ENCODE data around the gene TAF9. TPM values are rescaled to one million over a fixed set of nuclear protein-coding genes. Genes with fewer than 3 reads are reported as not detected.

Gene TAF9
- polyA plus RNA-seq, 3 donors: 50.2 to 156 (median 143) TPM

DNA sequence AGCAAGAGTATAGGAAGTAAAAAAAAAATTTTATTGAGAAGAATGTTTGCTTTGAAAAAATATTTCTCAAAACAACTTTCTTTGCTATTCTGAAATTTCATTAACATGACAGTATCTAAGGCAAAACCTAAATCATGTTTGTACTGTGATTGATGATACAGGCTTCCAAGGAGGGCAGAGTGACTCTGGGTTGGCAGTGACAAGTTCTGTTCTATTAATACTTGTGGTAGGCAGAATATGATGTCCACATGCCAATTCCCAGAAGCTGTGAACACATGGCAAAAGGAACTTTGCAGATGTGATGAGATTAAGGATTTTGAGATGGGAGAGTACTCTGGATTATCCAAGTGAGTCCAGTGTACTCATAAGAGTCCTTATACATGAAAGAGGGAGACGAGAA is 53.3 kb downstream of the TAF9 start:
- H3K4me1 Mint-ChIP-seq: peaks cover 26% of the 10 kb centered on the region
- H3K36me3 ChIP-seq (replicated peaks in 1 of 2; ENCODE audit: control insufficient read depth in 1 of 2, insufficient read depth in 2 of 2, low read length in 2 of 2): peaks cover 13 to 30% of the 10 kb centered on the region in 2 donors
- H3K4me2 ChIP-seq (replicated peaks; ENCODE audit: extremely low read depth, low read length, poor library complexity, severe bottlenecking): no peak overlapping the region
- no peak for DNase-seq
- no peak overlapping the region for H2AFZ ChIP-seq (ENCODE audit: insufficient read depth, low read depth, low read length, poor library complexity, severe bottlenecking)
- no peak overlapping the region for H3K4me3 Mint-ChIP-seq
- TF ChIP-seq, protein P1, sequence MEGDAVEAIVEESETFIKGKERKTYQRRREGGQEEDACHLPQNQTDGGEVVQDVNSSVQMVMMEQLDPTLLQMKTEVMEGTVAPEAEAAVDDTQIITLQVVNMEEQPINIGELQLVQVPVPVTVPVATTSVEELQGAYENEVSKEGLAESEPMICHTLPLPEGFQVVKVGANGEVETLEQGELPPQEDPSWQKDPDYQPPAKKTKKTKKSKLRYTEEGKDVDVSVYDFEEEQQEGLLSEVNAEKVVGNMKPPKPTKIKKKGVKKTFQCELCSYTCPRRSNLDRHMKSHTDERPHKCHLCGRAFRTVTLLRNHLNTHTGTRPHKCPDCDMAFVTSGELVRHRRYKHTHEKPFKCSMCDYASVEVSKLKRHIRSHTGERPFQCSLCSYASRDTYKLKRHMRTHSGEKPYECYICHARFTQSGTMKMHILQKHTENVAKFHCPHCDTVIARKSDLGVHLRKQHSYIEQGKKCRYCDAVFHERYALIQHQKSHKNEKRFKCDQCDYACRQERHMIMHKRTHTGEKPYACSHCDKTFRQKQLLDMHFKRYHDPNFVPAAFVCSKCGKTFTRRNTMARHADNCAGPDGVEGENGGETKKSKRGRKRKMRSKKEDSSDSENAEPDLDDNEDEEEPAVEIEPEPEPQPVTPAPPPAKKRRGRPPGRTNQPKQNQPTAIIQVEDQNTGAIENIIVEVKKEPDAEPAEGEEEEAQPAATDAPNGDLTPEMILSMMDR (IDR thresholded peaks at IDR 0.05): no peak
- no peaks in the 10 kb centered on the region for H4K20me1 ChIP-seq (ENCODE audit: insufficient read depth, low read length)
- no peaks in the 10 kb centered on the region for H3K27me3 ChIP-seq (ENCODE audit: control insufficient read depth in 2 of 2, insufficient read depth in 2 of 2, low read length in 2 of 2)
- H3K27me3 Mint-ChIP-seq (ENCODE audit: low read depth in 3 of 3): peaks cover 0 to 2% (median 1%) of the 10 kb centered on the region in 3 donors
- intact Hi-C loops (cut with micrococcal nuclease): no loop called here
- H3K9me3 Mint-ChIP-seq: peaks cover 0 to 1% (median 0%) of the 10 kb centered on the region in 7 donors
- no peak overlapping the region for H3K9ac ChIP-seq (ENCODE audit: insufficient read depth, low read length, poor library complexity, severe bottlenecking)
- peak overlapping the region in 2 of 7 donors; percentile 48 to 72 for H3K27ac Mint-ChIP-seq
- H3K4me3 ChIP-seq (replicated peaks in 1 of 3; ENCODE audit: low read depth in 2 of 3, low read length in 3 of 3): no peak overlapping the region
- 100% methylated on average over 1 of the region's 1 CpG for WGBS (ENCODE audit: insufficient coverage)
- H3K27ac ChIP-seq (ENCODE audit: low read depth in 1 of 2, low read length in 2 of 2): peak overlapping the region in 1 of 2 donors; percentile 59
- H3K36me3 Mint-ChIP-seq: peaks cover 35 to 46% of the 10 kb centered on the region in 2 donors
- H3K79me2 ChIP-seq (ENCODE audit: insufficient read depth, low read length): no peaks in the 10 kb centered on the region
- peaks cover 13 to 16% of the 10 kb centered on the region in 2 donors for H3K4me1 ChIP-seq (ENCODE audit: control insufficient read depth in 1 of 2, insufficient read depth in 2 of 2, low read length in 2 of 2)
- H3K9me3 ChIP-seq (replicated peaks in 1 of 2; ENCODE audit: control insufficient read depth in 1 of 2, insufficient read depth in 1 of 2, low read length in 2 of 2): no peaks in the 10 kb centered on the region

Other genes with a start within 250 kb of the TAF9 start
- 1 to 10 TPM in 2 of 3 donors, under 1 TPM in 1; 0.64 to 2.6 (median 1.6) TPM for gene CCNB1, start 202.4 kb downstream of the TAF9 start, polyA plus RNA-seq
- under 1 TPM; 0.57 to 0.73 (median 0.61) TPM for gene CENPH, start 179.9 kb downstream of the TAF9 start, polyA plus RNA-seq
- 10 to 100 TPM; 12.4 to 20.4 (median 14.4) TPM for gene CDK7, start 134.6 kb downstream of the TAF9 start, polyA plus RNA-seq
- 1 to 10 TPM in 2 of 3 donors, under 1 TPM in 1; 0.98 to 2.6 (median 1.6) TPM for gene CCDC125, start 36.7 kb downstream of the TAF9 start, polyA plus RNA-seq
- gene AK6, start within 50 bp of the TAF9 start, polyA plus RNA-seq: 10 to 100 TPM in 2 of 3 donors, 1 to 10 TPM in 1; 7.6 to 50.3 (median 30.6) TPM
- gene RAD17, start 298 bp upstream of the TAF9 start, polyA plus RNA-seq: 10 to 100 TPM in 1 of 3 donors, 1 to 10 TPM in 2; 9.1 to 11.6 (median 9.6) TPM
- under 1 TPM in 1 of 3 donors, not detected in 2; 0.15 TPM for gene MARVELD2, start 45.6 kb upstream of the TAF9 start, polyA plus RNA-seq
- under 1 TPM in 2 of 3 donors, not detected in 1; 0.03 to 0.15 TPM for gene OCLN, start 123.3 kb upstream of the TAF9 start, polyA plus RNA-seq
- 10 to 100 TPM; 11.0 to 14.4 (median 13.5) TPM for gene GTF2H2C, start 190.7 kb upstream of the TAF9 start, polyA plus RNA-seq

Data from CD14-positive monocyte (primary cell).